A549 (cell line): Measurements from ENCODE around the gene THAP7. TPM values are rescaled to one million over a fixed set of nuclear protein-coding genes. Genes with fewer than 3 reads are reported as not detected.

Experiments
- ATAC-seq, 2 experiments: fragments of 200-7000 bp in 1 of 2; fragments of >200 bp in 1 of 2; cut with Nextera tagmentation in 1 of 2; cut with Tn5 transposase in 1 of 2; 3 replicates each; pipeline versions ENCODE4 v1.8.0 to v1.9.1; 2018 to 2020; ENCODE audit warnings: mild to moderate bottlenecking in 1 of 2, moderate library complexity in 1 of 2
- CTCF ChIA-PET: fragments of 300-600 bp; sonication (Branson Sonifier 250); formaldehyde crosslinking; extraction: SDS; loops from one replicate; lab custom pipeline; 2021; ENCODE audit warnings: antibody characterized with exemption, inconsistent platforms; lab: Yijun Ruan, JAX
- POLR2A ChIA-PET: fragments of 350-600 bp; formaldehyde crosslinking; extraction: SDS; loops from one replicate; lab custom pipeline; 2021; ENCODE audit warnings: antibody characterized with exemption, inconsistent platforms; lab: Yijun Ruan, JAX
- DNase-seq, 2 experiments: peaks; one replicate each; pipeline versions ENCODE4 v3.0.0 to v3.0.0-alpha.2; 2011 to 2016; ENCODE audit warnings: low read depth in 1 of 2, low spot score in 1 of 2
- FAIRE-seq: peaks from 2 replicates; lab custom pipeline; 2011; peaks lifted over from hg19 to GRCh38; lab: Jason Lieb, UNC
- H3K27ac ChIP-seq, 2 experiments: fragments of >200 bp; sonication (Bioruptor Twin); formaldehyde crosslinking; 3 replicates each; pipeline ENCODE4 v1.5.1; 2016 to 2017
- H3K4me1 ChIP-seq: fragments of >200 bp; sonication (Bioruptor Twin); formaldehyde crosslinking; 3 replicates; pipeline ENCODE4 v1.6.1; 2016
- H3K4me2 ChIP-seq: fragments of >200 bp; sonication (Bioruptor Twin); formaldehyde crosslinking; 3 replicates; pipeline ENCODE4 v1.6.1; 2016
- H3K4me3 ChIP-seq: fragments of >200 bp; sonication (Bioruptor Twin); formaldehyde crosslinking; 3 replicates; pipeline ENCODE4 v1.5.1; 2016
- H3K9me3 ChIP-seq: fragments of >200 bp; sonication (Bioruptor Twin); formaldehyde crosslinking; 3 replicates; pipeline ENCODE4 v1.6.1; 2016
- BCL3 ChIP-seq: fragments of >200 bp; sonication (Bioruptor Twin); formaldehyde crosslinking; IDR thresholded peaks from 3 replicates; pipeline ENCODE4 v1.6.1; 2016
- CBX8 ChIP-seq: fragments of 200-600 bp; sonication (generic); IDR thresholded peaks from 2 replicates; pipeline ENCODE4 v1.6.1; 2016
- CHD2 ChIP-seq: fragments of 150-350 bp; IDR thresholded peaks from 2 replicates; pipeline ENCODE4 v1.6.1; 2014; ENCODE audit warnings: low read length; ENCODE audit not compliant: partially characterized antibody
- CTCF ChIP-seq: fragments of >200 bp; sonication (Bioruptor Twin); formaldehyde crosslinking; IDR thresholded peaks from 3 replicates; pipeline ENCODE4 v1.5.1; 2016
- EHF ChIP-seq: fragments of 250-450 bp; sonication (Bioruptor Pico); IDR thresholded peaks from 2 replicates; pipeline ENCODE4 v1.5.0; 2020; ENCODE audit warnings: mild to moderate bottlenecking
- ESRRA ChIP-seq: fragments of 150-350 bp; IDR thresholded peaks from 2 replicates; pipeline ENCODE4 v1.6.1; 2014; ENCODE audit warnings: mild to moderate bottlenecking, low read length, borderline replicate concordance
- FOSB ChIP-seq: fragments of 250-450 bp; sonication (Bioruptor Pico); IDR thresholded peaks from 2 replicates; pipeline ENCODE4 v1.5.0; 2020; ENCODE audit warnings: mild to moderate bottlenecking, moderate library complexity
- MAFK ChIP-seq: fragments of 450-650 bp; IDR thresholded peaks from 2 replicates; pipeline ENCODE4 v1.6.1; 2014; ENCODE audit not compliant: partially characterized antibody
- POLR2AphosphoS2 ChIP-seq: conservative IDR thresholded peaks from 2 replicates; pipeline ENCODE4 v1.6.1; 2012; ENCODE audit warnings: low read length, improper control_type of control experiment, inconsistent platforms
- RAD21 ChIP-seq, 2 experiments: fragments of >200 bp in 1 of 2; sonication (Bioruptor Twin) in 1 of 2; formaldehyde crosslinking in 1 of 2; IDR thresholded peaks in 1 of 2; conservative IDR thresholded peaks in 1 of 2; 2 replicates in 1 of 2; 3 replicates in 1 of 2; pipeline ENCODE4 v1.6.1; 2012 to 2018; ENCODE audit warnings: inconsistent platforms in 1 of 2
- REST ChIP-seq: fragments of 200-600 bp; sonication (generic); IDR thresholded peaks from 2 replicates; pipeline ENCODE4 v1.6.1; 2016; ENCODE audit warnings: antibody characterized with exemption, mild to moderate bottlenecking, moderate library complexity
- SMC3 ChIP-seq: fragments of >200 bp; sonication (Bioruptor Twin); formaldehyde crosslinking; IDR thresholded peaks from 3 replicates; pipeline ENCODE4 v1.6.1; 2018; ENCODE audit warnings: inconsistent platforms
- SREBF2 ChIP-seq: fragments of 450-650 bp; IDR thresholded peaks from 2 replicates; pipeline ENCODE4 v1.6.1; 2014; ENCODE audit warnings: mild to moderate bottlenecking, moderate library complexity
- USF2 ChIP-seq: fragments of 450-650 bp; IDR thresholded peaks from 2 replicates; pipeline ENCODE4 v1.6.1; 2014; ENCODE audit warnings: antibody characterized with exemption
- ZC3H11A ChIP-seq: fragments of 450-650 bp; IDR thresholded peaks from 2 replicates; pipeline ENCODE4 v1.6.1; 2014; ENCODE audit warnings: antibody characterized with exemption, mild to moderate bottlenecking
- ZSCAN20 ChIP-seq: fragments of 250-450 bp; sonication (Bioruptor Pico); IDR thresholded peaks from 2 replicates; pipeline ENCODE4 v1.8.0; 2022; ENCODE audit warnings: mild to moderate bottlenecking, moderate library complexity
- WGBS: methylation state at CpG from one replicate; pipeline ENCODE4 v1.1.6; 2017; ENCODE audit errors: missing lambda C conversion rate; 5-methylcytosine and 5-hydroxymethylcytosine counted together
- polyA plus RNA-seq, 4 experiments: library from polyadenylated mRNA; depleted of rRNA in 3 of 4; stranded (reverse); fragments of >200 nt; fragmentation: RNase III in 1 of 4; extraction: RNeasy Plus Mini Kit Qiagen cat#74134 plus additional on column Dnase treatment in 1 of 4; gene quantifications; 2 replicates in 3 of 4; 3 replicates in 1 of 4; pipeline ENCODE4 v1.2.3, GENCODE V29; 2011 to 2017

Gene THAP7
- polyA plus RNA-seq, 2 of the 4 experiments (the other 2 are of a cell fraction), result 15.9 to 22.7 TPM

- TF ChIP-seq USF2 (no peak), ESRRA (no peak), ZSCAN20 (CRISPR knock-in tag) (no peak), EHF (CRISPR knock-in tag) (no peak)
Measured at GRCh38 chr22:20993304-20994127, 8.4 kb downstream of the THAP7 start (continued).

- FAIRE-seq, result no peak
- no peak for TF ChIP-seq CTCF
- TF ChIP-seq SMC3, result no peak
- no peak for TF ChIP-seq RAD21 (conservative IDR thresholded peaks at IDR 0.05 in 1 of 2, IDR thresholded peaks at IDR 0.05 in 1 of 2)
- TF ChIP-seq POLR2AphosphoS2, result no peak
- TF ChIP-seq SREBF2, result no peak
- TF ChIP-seq USF2, result no peak
- no peak for TF ChIP-seq MAFK
- TF ChIP-seq CBX8, result no peak
- no peak for TF ChIP-seq REST
- TF ChIP-seq ZC3H11A, result no peak
- no peak for TF ChIP-seq CHD2
- 95% methylated on average over 8 of the region's 21 CpGs for WGBS
- ChIA-PET POLR2A (no interaction called here), CTCF (interaction anchor here (1.3 kb wide), 1 partner anchor 11 kb away, joined by 4 read pairs; the partner anchor contains the start of gene LZTR1)
- Histone ChIP-seq H3K4me2 (no peak overlapping the region), H3K27ac (no peak overlapping the region), H3K9me3 (no peaks in the 10 kb centered on the region), H3K4me3 (no peak overlapping the region), H3K4me1 (no peaks in the 10 kb centered on the region)
- DNase-seq, result no peak
- ATAC-seq, result no peak
Measured at GRCh38 chr22:20992456-20993303, 9.2 kb downstream of the THAP7 start.

GRCh38 chr22:20992056-20992442 lies 9.9 kb downstream of the THAP7 start:
- Histone ChIP-seq H3K4me2 (no peak overlapping the region), H3K4me1 (no peaks in the 10 kb centered on the region), H3K9me3 (no peaks in the 10 kb centered on the region), H3K27ac (no peak overlapping the region), H3K4me3 (no peak overlapping the region)
- ChIA-PET CTCF (interaction anchor here (1.3 kb wide), 1 partner anchor 10 kb away, joined by 4 read pairs; the partner anchor contains the start of gene LZTR1), POLR2A (no interaction called here)
- no peak for DNase-seq
- WGBS, result 61% methylated on average over 4 of the region's 7 CpGs
- no peak for ATAC-seq
- TF ChIP-seq FOSB (CRISPR knock-in tag), result no peak
- TF ChIP-seq BCL3, result no peak
- FAIRE-seq, result no peak
